Keratinocyte (primary cell): Measurements from ENCODE around the gene RAB9A. TPM values are rescaled to one million over a fixed set of nuclear protein-coding genes. Genes with fewer than 3 reads are reported as not detected.

Experiments
- DNase-seq: peaks from one replicate; pipeline ENCODE4 v3.0.0-alpha.2; 2011; ENCODE audit warnings: low read depth, missing footprints, low spot score
- FAIRE-seq: peaks from 2 replicates; lab custom pipeline; 2011; peaks lifted over from hg19 to GRCh38; lab: Jason Lieb, UNC
- H2AFZ ChIP-seq: 2 replicates; pipeline ENCODE4 v1.6.0; 2012; ENCODE audit warnings: low read length, control low read depth, inconsistent platforms; ENCODE audit not compliant: control insufficient read depth
- H3K27ac ChIP-seq: 2 replicates; pipeline ENCODE4 v1.5.1; 2011; ENCODE audit warnings: low read length; ENCODE audit not compliant: control insufficient read depth, insufficient read depth
- H3K27me3 ChIP-seq: 3 replicates; pipeline ENCODE4 v1.6.0; 2011; ENCODE audit warnings: low read length; ENCODE audit not compliant: control insufficient read depth, insufficient read depth; ENCODE audit errors: extremely low read depth
- H3K36me3 ChIP-seq, 2 experiments: 2 replicates in 1 of 2; 3 replicates in 1 of 2; pipeline ENCODE4 v1.5.1; 2011; ENCODE audit warnings: low read length in 2 of 2, mild to moderate bottlenecking in 1 of 2; ENCODE audit not compliant: control insufficient read depth in 2 of 2, insufficient read depth in 2 of 2; ENCODE audit errors: extremely low read depth in 1 of 2
- H3K4me1 ChIP-seq: 3 replicates; pipeline ENCODE4 v1.5.1; 2011; ENCODE audit warnings: low read length; ENCODE audit not compliant: control insufficient read depth, insufficient read depth; ENCODE audit errors: extremely low read depth
- H3K4me2 ChIP-seq: 3 replicates; pipeline ENCODE4 v1.6.0; 2011; ENCODE audit warnings: low read depth, low read length; ENCODE audit not compliant: control insufficient read depth, insufficient read depth; ENCODE audit errors: extremely low read depth
- H3K4me3 ChIP-seq, 3 experiments: fragments of 200-600 bp in 1 of 3; sonication (generic) in 1 of 3; 2 replicates in 2 of 3; 3 replicates in 1 of 3; pipeline ENCODE4 v1.5.1; 2011 to 2016; ENCODE audit warnings: low read length in 3 of 3, mild to moderate bottlenecking in 3 of 3, control low read depth in 2 of 3, inconsistent platforms in 1 of 3, low read depth in 1 of 3, mixed read lengths in 1 of 3, mixed run types in 1 of 3, moderate library complexity in 1 of 3; ENCODE audit not compliant: control insufficient read depth in 2 of 3, insufficient read depth in 2 of 3; ENCODE audit errors: extremely low read depth in 1 of 3
- H3K79me2 ChIP-seq: 2 replicates; pipeline ENCODE4 v1.6.0; 2012; ENCODE audit warnings: low read length; ENCODE audit not compliant: control insufficient read depth, insufficient read depth
- H3K9ac ChIP-seq: 3 replicates; pipeline ENCODE4 v1.6.0; 2011; ENCODE audit warnings: low read length; ENCODE audit not compliant: control insufficient read depth, insufficient read depth; ENCODE audit errors: extremely low read depth
- H3K9me1 ChIP-seq: 3 replicates; pipeline ENCODE4 v1.6.0; 2011; ENCODE audit warnings: low read length; ENCODE audit not compliant: control insufficient read depth, insufficient read depth; ENCODE audit errors: extremely low read depth
- H3K9me3 ChIP-seq: 2 replicates; pipeline ENCODE4 v1.5.1; 2012; ENCODE audit warnings: low read depth, low read length; ENCODE audit not compliant: control insufficient read depth
- H4K20me1 ChIP-seq: 3 replicates; pipeline ENCODE4 v1.6.0; 2011; ENCODE audit warnings: low read length; ENCODE audit not compliant: control insufficient read depth, insufficient read depth; ENCODE audit errors: extremely low read depth
- EZH2 ChIP-seq: IDR thresholded peaks from one replicate; pipeline ENCODE4 v1.6.1; 2012; ENCODE audit warnings: inconsistent platforms, mild to moderate bottlenecking, low read length, moderate library complexity
- dilution Hi-C: fragments of 300-500 bp; cut with MboI; formaldehyde crosslinking; loops from one replicate; pipeline ENCODE4 v1.7.0; 2020; ENCODE audit warnings: low sequenced_read_pairs; ENCODE audit not compliant: extremely low pct_ligation_motif_present
- polyA plus RNA-seq, 5 experiments: library from polyadenylated mRNA; depleted of rRNA in 3 of 5; stranded (reverse) in 3 of 5; stranded (forward) in 1 of 5; unstranded in 1 of 5; fragments of >200 nt; gene quantifications; 1 replicate in 1 of 5; 2 replicates in 3 of 5; 3 replicates in 1 of 5; pipeline versions ENCODE4 v1.2.1 to v1.2.3, GENCODE V29; 2011 to 2012; ENCODE audit warnings: missing spikeins in 2 of 5, low read depth in 1 of 5, low replicate concordance in 1 of 5
- TF ChIP-seq, protein P1 (sequence below), 3 experiments: IDR thresholded peaks in 1 of 3; conservative IDR thresholded peaks in 1 of 3; optimal IDR thresholded peaks in 1 of 3; 2 replicates in 2 of 3; 3 replicates in 1 of 3; pipeline versions ENCODE3 to v1.5.1; 2011; ENCODE audit warnings: low read length in 3 of 3, mild to moderate bottlenecking in 3 of 3, moderate library complexity in 2 of 3, control low read depth in 1 of 3, inconsistent platforms in 1 of 3; ENCODE audit not compliant: insufficient read depth in 2 of 3; ENCODE audit errors: extremely low read depth in 1 of 3

RAB9A gene
- polyA plus RNA-seq, 1 donor (not counting 4 experiments of a cell fraction or from before 2014, with no cell fraction given), result 46.0 TPM

DNA sequence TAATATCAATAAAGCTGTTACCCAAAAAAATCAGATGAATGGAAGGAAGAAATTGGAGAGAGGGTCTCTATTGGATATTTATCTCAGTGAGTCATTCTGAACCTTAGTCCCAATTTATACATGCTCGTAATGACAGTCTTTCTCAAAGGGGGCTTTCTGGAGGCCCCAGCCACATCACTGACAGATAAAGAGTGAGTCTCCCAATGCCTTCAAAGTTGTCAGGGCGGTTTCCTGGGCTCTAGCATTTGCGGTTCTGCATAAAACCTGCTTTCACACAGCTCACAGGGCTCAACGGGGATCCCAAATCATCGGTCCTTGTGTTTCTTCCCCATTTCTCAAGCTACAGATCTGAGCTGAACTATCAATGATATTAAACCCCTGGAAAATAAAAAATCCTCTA lies 18.7 kb upstream of the RAB9A start:
- H3K4me1 ChIP-seq, result peaks cover 9% of the 10 kb centered on the region
- H3K9me1 ChIP-seq, result no peaks in the 10 kb centered on the region
- dilution Hi-C loops, result no loop called here
- no peak overlapping the region for H3K9ac ChIP-seq
- H3K27me3 ChIP-seq, result no peaks in the 10 kb centered on the region
- DNase-seq (no peak), FAIRE-seq (no peak)
- no peaks in the 10 kb centered on the region for H3K79me2 ChIP-seq
- no peak overlapping the region for H3K27ac ChIP-seq
- H3K4me3 ChIP-seq, result no peak overlapping the region
- H3K9me3 ChIP-seq, result no peaks in the 10 kb centered on the region
- no peak for TF ChIP-seq EZH2
- TF ChIP-seq, protein P1, sequence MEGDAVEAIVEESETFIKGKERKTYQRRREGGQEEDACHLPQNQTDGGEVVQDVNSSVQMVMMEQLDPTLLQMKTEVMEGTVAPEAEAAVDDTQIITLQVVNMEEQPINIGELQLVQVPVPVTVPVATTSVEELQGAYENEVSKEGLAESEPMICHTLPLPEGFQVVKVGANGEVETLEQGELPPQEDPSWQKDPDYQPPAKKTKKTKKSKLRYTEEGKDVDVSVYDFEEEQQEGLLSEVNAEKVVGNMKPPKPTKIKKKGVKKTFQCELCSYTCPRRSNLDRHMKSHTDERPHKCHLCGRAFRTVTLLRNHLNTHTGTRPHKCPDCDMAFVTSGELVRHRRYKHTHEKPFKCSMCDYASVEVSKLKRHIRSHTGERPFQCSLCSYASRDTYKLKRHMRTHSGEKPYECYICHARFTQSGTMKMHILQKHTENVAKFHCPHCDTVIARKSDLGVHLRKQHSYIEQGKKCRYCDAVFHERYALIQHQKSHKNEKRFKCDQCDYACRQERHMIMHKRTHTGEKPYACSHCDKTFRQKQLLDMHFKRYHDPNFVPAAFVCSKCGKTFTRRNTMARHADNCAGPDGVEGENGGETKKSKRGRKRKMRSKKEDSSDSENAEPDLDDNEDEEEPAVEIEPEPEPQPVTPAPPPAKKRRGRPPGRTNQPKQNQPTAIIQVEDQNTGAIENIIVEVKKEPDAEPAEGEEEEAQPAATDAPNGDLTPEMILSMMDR (optimal IDR thresholded peaks at IDR 0.05 in 1 of 3, IDR thresholded peaks at IDR 0.05 in 1 of 3, conservative IDR thresholded peaks at IDR 0.05 in 1 of 3; ENCODE audit: extremely low read depth in 1 of 3, insufficient read depth in 2 of 3, low read length in 3 of 3), result no peak
- no peaks in the 10 kb centered on the region for H4K20me1 ChIP-seq
- no peaks in the 10 kb centered on the region for H3K36me3 ChIP-seq
- no peak overlapping the region for H3K4me2 ChIP-seq
- H2AFZ ChIP-seq, result no peak overlapping the region

DNA sequence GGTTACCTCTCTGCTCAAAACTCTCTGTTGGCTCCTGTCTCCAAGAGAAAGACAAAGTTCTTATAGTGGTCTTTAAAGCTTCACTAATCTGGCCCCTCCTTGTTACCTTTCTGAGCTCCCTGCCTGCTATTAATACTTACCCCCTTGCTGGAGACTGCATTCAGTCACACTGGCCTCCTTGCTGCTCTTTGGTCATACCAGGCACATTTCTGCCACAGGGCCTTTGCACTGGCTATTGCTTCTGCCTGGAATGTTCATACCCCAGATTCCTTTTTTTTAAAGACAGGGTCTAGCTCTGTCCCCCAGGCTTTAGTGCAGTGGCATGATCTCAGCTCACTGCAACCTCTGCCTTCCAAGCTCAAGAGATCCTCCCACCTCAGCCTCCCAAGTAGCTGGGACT lies 15.9 kb upstream of the RAB9A start:
- no peaks in the 10 kb centered on the region for H3K36me3 ChIP-seq
- TF ChIP-seq EZH2, result no peak
- TF ChIP-seq, protein P1 (optimal IDR thresholded peaks at IDR 0.05 in 1 of 3, IDR thresholded peaks at IDR 0.05 in 1 of 3, conservative IDR thresholded peaks at IDR 0.05 in 1 of 3; ENCODE audit: extremely low read depth in 1 of 3, insufficient read depth in 2 of 3, low read length in 3 of 3), result no peak
- H3K4me3 ChIP-seq, result no peak overlapping the region
- H3K9ac ChIP-seq, result no peak overlapping the region
- H3K9me1 ChIP-seq, result no peaks in the 10 kb centered on the region
- peaks cover 6% of the 10 kb centered on the region for H3K4me1 ChIP-seq
- DNase-seq (no peak), FAIRE-seq (no peak)
- no peaks in the 10 kb centered on the region for H3K79me2 ChIP-seq
- no peaks in the 10 kb centered on the region for H4K20me1 ChIP-seq
- dilution Hi-C loops, result no loop called here
- no peak overlapping the region for H3K27ac ChIP-seq
- no peak overlapping the region for H3K4me2 ChIP-seq
- H3K27me3 ChIP-seq, result no peaks in the 10 kb centered on the region
- no peak overlapping the region for H2AFZ ChIP-seq
- no peaks in the 10 kb centered on the region for H3K9me3 ChIP-seq
